ENCODE measurements around the gene PARP1.

The PARP1 gene

GRCh38 chr1:226405411-226405988 is 2.4 kb downstream of the PARP1 start:
- no peak for DNase-seq (ENCODE audit: low read depth)

- DNase-seq (ENCODE audit: low read depth), result no peak
These were observed 3.0 kb downstream of the PARP1 start for GRCh38 chr1:226404904-226405222.

- no peak for DNase-seq (ENCODE audit: low read depth)
These were observed 3.6 kb downstream of the PARP1 start for GRCh38 chr1:226404063-226404903.

GRCh38 chr1:226403201-226404034 is 4.5 kb downstream of the PARP1 start:
- DNase-seq (ENCODE audit: low read depth), result no peak

GRCh38 chr1:226402739-226403165 is 5.1 kb downstream of the PARP1 start:
- no peak for DNase-seq (ENCODE audit: low read depth)

GRCh38 chr1:226401355-226402303 is 6.3 kb downstream of the PARP1 start:
- no peak for DNase-seq (ENCODE audit: low read depth)

- DNase-seq (ENCODE audit: low read depth), result no peak
These were observed 7.2 kb downstream of the PARP1 start for GRCh38 chr1:226400519-226401354.

- DNase-seq (ENCODE audit: low read depth), result no peak
These were observed 9.8 kb downstream of the PARP1 start for GRCh38 chr1:226397955-226398636.

GRCh38 chr1:226397011-226397926 is 10.6 kb downstream of the PARP1 start:
- no peak for DNase-seq (ENCODE audit: low read depth)

GRCh38 chr1:226395753-226396152 is 12.1 kb downstream of the PARP1 start:
- no peak for DNase-seq (ENCODE audit: low read depth)

GRCh38 chr1:226394462-226394861 is 13.4 kb downstream of the PARP1 start:
- DNase-seq (ENCODE audit: low read depth), result no peak

GRCh38 chr1:226390681-226391080 is 17.2 kb downstream of the PARP1 start:
- no peak for DNase-seq (ENCODE audit: low read depth)

- no peak for DNase-seq (ENCODE audit: low read depth)
These were observed 19.8 kb downstream of the PARP1 start for GRCh38 chr1:226388131-226388530.

GRCh38 chr1:226384717-226385116 is 23.2 kb downstream of the PARP1 start:
- no peak for DNase-seq (ENCODE audit: low read depth)

GRCh38 chr1:226384040-226384439 is 23.9 kb downstream of the PARP1 start:
- DNase-seq (ENCODE audit: low read depth), result no peak

GRCh38 chr1:226382030-226382429 is 25.9 kb downstream of the PARP1 start:
- DNase-seq (ENCODE audit: low read depth), result no peak

- DNase-seq (ENCODE audit: low read depth), result no peak
These were observed 26.5 kb downstream of the PARP1 start for GRCh38 chr1:226381226-226381998.

- no peak for DNase-seq (ENCODE audit: low read depth)
These were observed 29.8 kb downstream of the PARP1 start for GRCh38 chr1:226378071-226378470.

All from stimulated activated CD8-positive, alpha-beta memory T cell treated with anti-CD3 and anti-CD28 coated beads, Interleukin-12 subunit alpha, Interleukin-12 subunit beta, amount 100 ng/mL, for 4 hours (primary cell).